ENCODE results near the gene NDUFS2. TPM values are rescaled to one million over a fixed set of nuclear protein-coding genes. Genes with fewer than 3 reads are reported as not detected.

The NDUFS2 gene
- total RNA-seq, 1 donor from 2014 or later, result 66.3 TPM

- intact Hi-C loops (cut with DNase I), result no loop called here
- Histone ChIP-seq H3K9me3 (no peaks in the 10 kb centered on the region), H3K4me1 (peaks cover 10% of the 10 kb centered on the region), H3K4me3 (peak overlapping the region; percentile 52), H3K36me3 (peaks cover 55% of the 10 kb centered on the region), H3K27ac (peak overlapping the region; percentile 78), H3K27me3 (ENCODE audit: low read depth) (no peaks in the 10 kb centered on the region)
- TF ChIP-seq CTCF (IDR thresholded peaks at IDR 0.05), result no peak
- ATAC-seq (peak; percentile 27 to 36), DNase-seq (no peak)
Measured at GRCh38 chr1:161214369-161214768, 12.2 kb downstream of the NDUFS2 start.

- Histone ChIP-seq H3K27ac (peak within 1 kb of the TSS; percentile 78), H3K27me3 (ENCODE audit: low read depth) (no peaks in the 10 kb centered on the region), H3K4me3 (peak within 1 kb of the TSS; percentile 52), H3K9me3 (no peaks in the 10 kb centered on the region), H3K4me1 (peaks cover 4% of the 10 kb centered on the region), H3K36me3 (peaks cover 48% of the 10 kb centered on the region)
- no peak for TF ChIP-seq CTCF (IDR thresholded peaks at IDR 0.05)
- DNase-seq (peak; percentile 85), ATAC-seq (peak; percentile 68 to 80)
- intact Hi-C loops (cut with DNase I), result no loop called here
Measured at GRCh38 chr1:161215076-161215475, 12.9 kb downstream of the NDUFS2 start, which contains the start of gene FCER1G. Gene FCER1G (plus strand): TSS chr1:161215295. CDS start chr1:161215322, 27 bp downstream.

GRCh38 chr1:161216945-161217712 is 15.0 kb downstream of the NDUFS2 start:
- peak; percentile 10 for DNase-seq
- no peaks in the 10 kb centered on the region for H3K4me1 ChIP-seq
- H3K27ac ChIP-seq, result peak overlapping the region; percentile 85
- no peaks in the 10 kb centered on the region for H3K9me3 ChIP-seq
- no peak for TF ChIP-seq CTCF (IDR thresholded peaks at IDR 0.05)
- peaks cover 28% of the 10 kb centered on the region for H3K36me3 ChIP-seq
- no peaks in the 10 kb centered on the region for H3K27me3 ChIP-seq (ENCODE audit: low read depth)
- intact Hi-C loops (cut with DNase I), result no loop called here
- peak overlapping the region; percentile 52 for H3K4me3 ChIP-seq
- peak; percentile 79 to 86 for ATAC-seq

- H3K27me3 ChIP-seq (ENCODE audit: low read depth), result no peaks in the 10 kb centered on the region
- H3K9me3 ChIP-seq, result no peaks in the 10 kb centered on the region
- DNase-seq (no peak), ATAC-seq (no peak)
- TF ChIP-seq CTCF (IDR thresholded peaks at IDR 0.05), result no peak
- H3K4me3 ChIP-seq, result peak overlapping the region; percentile 52
- H3K4me1 ChIP-seq, result no peaks in the 10 kb centered on the region
- peaks cover 21% of the 10 kb centered on the region for H3K36me3 ChIP-seq
- intact Hi-C loops (cut with DNase I), result no loop called here
- H3K27ac ChIP-seq, result peak overlapping the region; percentile 85
Measured at GRCh38 chr1:161217831-161218230, 15.7 kb downstream of the NDUFS2 start.

GRCh38 chr1:161218301-161219077 is 16.3 kb downstream of the NDUFS2 start:
- Histone ChIP-seq H3K27me3 (ENCODE audit: low read depth) (no peaks in the 10 kb centered on the region), H3K27ac (peak overlapping the region; percentile 85), H3K36me3 (peaks cover 14% of the 10 kb centered on the region), H3K4me1 (no peaks in the 10 kb centered on the region), H3K4me3 (peak overlapping the region; percentile 52), H3K9me3 (no peaks in the 10 kb centered on the region)
- no peak for TF ChIP-seq CTCF (IDR thresholded peaks at IDR 0.05)
- no peak for ATAC-seq
- DNase-seq, result no peak
- intact Hi-C loops (cut with DNase I), result no loop called here
